Fibroblast of pulmonary artery (primary cell): ENCODE measurements around the gene STK4.
"Not testable (repeated sequence)": the region's sequence is repeated elsewhere in the genome, so short reads cannot be mapped to it uniquely, and the experiment has no call there.

ENCODE experiments used
- DNase-seq: peaks from one replicate; pipeline ENCODE4 v3.0.0-alpha.2; 2010; ENCODE audit warnings: low read depth
- H3K4me3 ChIP-seq: replicated peaks from 2 replicates; pipeline ENCODE4 v1.5.1; 2011; ENCODE audit warnings: low read depth, mild to moderate bottlenecking, control low read depth, low read length, moderate library complexity
- TF ChIP-seq, protein P1 (sequence below): IDR thresholded peaks from 2 replicates; pipeline ENCODE4 v1.5.1; 2011; ENCODE audit warnings: mild to moderate bottlenecking, control low read depth, low read length, inconsistent platforms; ENCODE audit errors: missing control alignments

The STK4 gene

GRCh38 chr20:45058168-45058850 lies 92.0 kb downstream of the STK4 start:
- TF ChIP-seq, protein P1, sequence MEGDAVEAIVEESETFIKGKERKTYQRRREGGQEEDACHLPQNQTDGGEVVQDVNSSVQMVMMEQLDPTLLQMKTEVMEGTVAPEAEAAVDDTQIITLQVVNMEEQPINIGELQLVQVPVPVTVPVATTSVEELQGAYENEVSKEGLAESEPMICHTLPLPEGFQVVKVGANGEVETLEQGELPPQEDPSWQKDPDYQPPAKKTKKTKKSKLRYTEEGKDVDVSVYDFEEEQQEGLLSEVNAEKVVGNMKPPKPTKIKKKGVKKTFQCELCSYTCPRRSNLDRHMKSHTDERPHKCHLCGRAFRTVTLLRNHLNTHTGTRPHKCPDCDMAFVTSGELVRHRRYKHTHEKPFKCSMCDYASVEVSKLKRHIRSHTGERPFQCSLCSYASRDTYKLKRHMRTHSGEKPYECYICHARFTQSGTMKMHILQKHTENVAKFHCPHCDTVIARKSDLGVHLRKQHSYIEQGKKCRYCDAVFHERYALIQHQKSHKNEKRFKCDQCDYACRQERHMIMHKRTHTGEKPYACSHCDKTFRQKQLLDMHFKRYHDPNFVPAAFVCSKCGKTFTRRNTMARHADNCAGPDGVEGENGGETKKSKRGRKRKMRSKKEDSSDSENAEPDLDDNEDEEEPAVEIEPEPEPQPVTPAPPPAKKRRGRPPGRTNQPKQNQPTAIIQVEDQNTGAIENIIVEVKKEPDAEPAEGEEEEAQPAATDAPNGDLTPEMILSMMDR: no peak

GRCh38 chr20:45059022-45059728 lies 92.9 kb downstream of the STK4 start:
- no peak overlapping the region for H3K4me3 ChIP-seq
- TF ChIP-seq, protein P1: no peak

More at GRCh38 chr20:45058168-45058850, 92.0 kb downstream of the STK4 start:
- H3K4me3 ChIP-seq: no peak overlapping the region
- no peak for DNase-seq

DNA sequence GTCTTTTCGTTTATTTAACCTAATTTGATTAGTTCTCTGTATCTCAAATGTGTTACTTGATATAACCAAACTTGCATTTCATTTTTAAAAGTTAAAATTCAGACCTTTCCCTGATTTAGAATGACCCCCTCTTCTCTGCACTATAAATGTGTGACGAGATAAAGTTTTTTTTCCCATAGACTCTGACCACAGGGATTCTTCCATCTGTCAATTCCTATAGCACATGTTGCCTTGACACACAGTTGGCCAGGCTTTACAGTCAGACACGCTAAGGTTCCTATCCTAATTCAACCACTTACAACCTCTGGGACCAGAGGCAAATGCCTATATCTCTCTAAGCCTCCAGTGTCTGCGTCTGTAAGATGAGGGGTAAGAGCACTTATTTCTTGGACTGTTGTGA lies 94.0 kb downstream of the STK4 start:
- no peak overlapping the region for H3K4me3 ChIP-seq
- DNase-seq: no peak
- TF ChIP-seq, protein P1: no peak

More at GRCh38 chr20:45059022-45059728, 92.9 kb downstream of the STK4 start:
- peak; percentile 62 for DNase-seq

GRCh38 chr20:45061244-45061643 lies 94.9 kb downstream of the STK4 start:
- peak; percentile 89 for DNase-seq
- H3K4me3 ChIP-seq: no peak overlapping the region
- TF ChIP-seq, protein P1: no peak

DNA sequence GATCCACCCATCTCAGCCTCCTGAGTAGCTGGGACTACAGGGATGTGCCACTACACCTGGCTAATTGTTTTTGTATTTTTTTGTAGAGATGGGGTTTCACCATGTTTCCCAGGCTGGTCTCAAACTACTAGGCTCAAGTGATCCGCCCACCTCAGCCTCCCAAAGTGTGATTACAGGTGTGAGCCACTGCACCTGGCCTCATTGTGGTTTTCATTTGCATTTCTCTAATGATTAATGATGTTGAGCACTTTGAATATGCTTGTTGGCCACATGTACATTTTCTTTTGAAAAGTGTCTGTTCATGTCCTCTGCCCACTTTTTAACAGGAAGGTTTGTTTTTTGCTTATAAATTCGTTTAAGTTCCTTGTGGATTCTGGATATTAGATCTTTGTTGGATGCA lies 96.8 kb downstream of the STK4 start:
- DNase-seq, H3K4me3 ChIP-seq: not testable (repeated sequence)

DNA sequence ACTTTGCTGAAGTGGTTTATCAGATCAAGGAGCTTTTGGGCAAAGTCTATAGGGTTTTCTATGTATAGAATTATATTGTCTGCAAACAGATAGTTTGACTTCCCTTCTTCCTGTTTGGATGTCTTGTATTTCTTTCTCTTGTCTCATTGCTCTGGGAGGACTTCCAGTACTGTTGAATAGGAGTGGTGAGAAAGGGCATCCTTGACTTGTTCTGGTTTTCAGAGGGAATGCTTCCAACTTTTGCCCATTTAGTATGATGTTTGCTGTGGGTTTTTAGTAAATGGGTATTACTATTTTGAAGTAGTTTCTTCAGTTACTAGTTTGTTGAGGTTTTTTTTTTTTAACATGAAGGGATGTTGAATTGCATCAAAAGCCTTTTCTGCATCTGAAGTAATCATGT lies 98.5 kb downstream of the STK4 start:
- no peak overlapping the region for H3K4me3 ChIP-seq
- DNase-seq: no peak
- TF ChIP-seq, protein P1: no peak

- no peak overlapping the region for H3K4me3 ChIP-seq
- TF ChIP-seq, protein P1: no peak
- DNase-seq: no peak
These were observed 100.1 kb downstream of the STK4 start for GRCh38 chr20:45066372-45066771.
